NCI-H2081 (cell line): ENCODE data around the gene CBLB.
"Not testable (repeated sequence)": the region's sequence is repeated elsewhere in the genome, so short reads cannot be mapped to it uniquely, and the experiment has no call there.

Experiments used
- DNase-seq, 2 experiments: peaks; one replicate each; lab custom pipeline; 2025; lab: John Stamatoyannopoulos, UW

Gene CBLB

DNA sequence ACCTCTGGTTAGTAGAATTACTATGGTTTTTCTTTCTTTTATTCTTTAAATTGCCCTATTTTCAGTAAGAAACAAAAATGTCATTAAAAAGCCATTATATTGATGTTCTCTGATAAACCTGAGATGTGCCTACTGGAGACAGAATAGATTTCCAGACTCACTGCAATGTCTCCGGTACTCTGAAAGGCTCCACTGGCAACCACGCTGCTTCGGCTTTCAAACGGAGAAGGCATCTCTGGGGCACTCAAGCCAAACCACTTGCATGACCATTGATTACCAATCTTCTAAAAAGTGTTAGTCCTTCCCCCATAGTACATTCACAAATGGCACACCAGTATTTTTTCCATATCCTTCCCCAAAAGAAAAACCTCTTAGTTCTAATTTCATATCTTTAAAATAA lies 82.6 kb downstream of the CBLB start:
- DNase-seq: no peak

DNA sequence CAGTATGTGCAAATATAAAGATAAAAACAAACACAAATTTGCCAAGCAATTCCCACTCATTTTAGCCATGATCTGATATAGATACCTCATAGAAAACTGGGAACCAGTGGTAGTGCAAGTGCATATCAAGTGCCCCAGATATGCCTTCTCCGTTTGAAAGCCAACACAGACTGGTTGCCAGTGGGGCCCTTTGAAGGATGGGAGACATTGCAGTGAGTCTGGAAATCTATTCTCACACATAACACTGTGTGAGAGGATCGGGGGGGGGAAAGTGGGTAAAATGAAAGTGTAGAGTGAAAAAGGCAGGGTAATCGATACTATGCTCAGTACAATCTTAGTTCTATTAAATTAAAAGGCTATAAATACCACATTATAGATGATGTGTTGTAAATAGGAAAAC lies 83.0 kb downstream of the CBLB start:
- DNase-seq: no peak

DNA sequence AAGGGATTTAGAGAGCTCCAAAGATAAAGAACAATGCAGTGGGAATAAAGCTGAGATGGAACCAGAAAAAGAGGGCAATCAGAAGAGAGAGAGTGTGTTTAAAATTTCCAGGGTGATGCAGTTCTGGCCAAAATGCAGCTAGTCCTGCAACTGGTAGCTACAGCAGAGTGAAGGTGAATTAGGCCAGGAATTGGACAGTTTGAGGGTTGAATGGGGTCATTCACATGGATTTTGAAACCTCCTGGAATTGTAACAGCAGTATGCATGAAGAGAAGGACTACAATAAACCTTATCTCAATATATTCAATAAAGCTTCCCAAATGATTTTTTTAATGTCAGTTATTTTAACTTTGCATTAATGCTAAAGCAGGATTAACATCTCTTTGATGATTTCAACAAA lies 85.2 kb downstream of the CBLB start:
- DNase-seq: no peak

DNA sequence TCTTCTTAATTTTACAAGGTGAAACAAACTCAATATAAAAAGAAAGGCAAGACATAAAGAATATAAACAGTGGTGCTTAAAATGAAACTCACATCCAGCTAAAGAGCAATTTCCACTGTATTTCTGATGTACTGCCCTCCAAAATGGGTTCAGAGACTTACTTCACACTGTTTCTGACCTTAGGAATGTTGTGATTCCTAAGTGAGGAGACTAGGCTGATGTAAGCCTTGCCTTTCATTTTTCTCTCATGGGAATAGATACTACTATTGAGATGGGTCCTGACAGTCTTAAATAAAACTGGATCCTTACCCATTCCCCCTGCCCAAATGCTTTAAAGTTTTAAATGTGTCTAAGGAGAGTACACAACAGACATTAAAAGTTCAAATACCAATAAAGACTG lies 86.9 kb downstream of the CBLB start:
- DNase-seq: no peak

DNA sequence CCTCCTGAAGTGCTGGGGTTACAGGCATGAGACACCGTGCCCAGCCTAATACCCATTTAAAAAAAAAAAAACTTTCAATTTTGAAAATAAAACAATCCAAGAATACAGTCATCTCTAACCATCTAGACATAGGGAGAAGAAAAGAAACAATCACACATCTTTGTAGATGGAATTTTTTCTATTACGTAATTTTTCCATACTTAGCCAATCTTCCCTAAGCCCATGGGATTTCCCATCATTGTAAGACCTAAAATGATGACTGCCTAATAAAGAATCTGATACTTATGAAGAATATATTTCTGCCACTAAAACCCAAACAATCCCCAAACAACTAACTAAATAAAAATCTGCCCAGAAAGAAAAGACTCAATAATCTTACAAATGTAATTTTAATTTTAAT lies 88.7 kb downstream of the CBLB start:
- no peak for DNase-seq

DNA sequence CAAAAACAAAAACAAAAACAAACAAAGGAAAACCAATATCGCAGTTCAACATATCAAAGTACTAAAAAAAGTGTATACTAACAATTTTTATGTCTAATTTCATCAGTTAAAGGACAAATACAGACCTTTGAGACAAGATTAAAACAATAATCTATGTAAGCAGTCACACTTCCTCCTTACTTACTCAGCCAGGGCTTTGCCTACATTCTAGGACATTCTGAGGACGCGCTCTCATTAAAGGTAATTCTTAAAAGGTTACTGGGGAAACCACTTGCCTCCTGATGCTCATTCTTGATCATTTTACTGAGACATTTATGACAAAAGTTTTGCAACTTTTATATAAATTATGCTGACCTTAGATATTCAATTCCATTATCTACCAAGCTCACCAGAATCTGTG lies 93.4 kb downstream of the CBLB start:
- no peak for DNase-seq

DNA sequence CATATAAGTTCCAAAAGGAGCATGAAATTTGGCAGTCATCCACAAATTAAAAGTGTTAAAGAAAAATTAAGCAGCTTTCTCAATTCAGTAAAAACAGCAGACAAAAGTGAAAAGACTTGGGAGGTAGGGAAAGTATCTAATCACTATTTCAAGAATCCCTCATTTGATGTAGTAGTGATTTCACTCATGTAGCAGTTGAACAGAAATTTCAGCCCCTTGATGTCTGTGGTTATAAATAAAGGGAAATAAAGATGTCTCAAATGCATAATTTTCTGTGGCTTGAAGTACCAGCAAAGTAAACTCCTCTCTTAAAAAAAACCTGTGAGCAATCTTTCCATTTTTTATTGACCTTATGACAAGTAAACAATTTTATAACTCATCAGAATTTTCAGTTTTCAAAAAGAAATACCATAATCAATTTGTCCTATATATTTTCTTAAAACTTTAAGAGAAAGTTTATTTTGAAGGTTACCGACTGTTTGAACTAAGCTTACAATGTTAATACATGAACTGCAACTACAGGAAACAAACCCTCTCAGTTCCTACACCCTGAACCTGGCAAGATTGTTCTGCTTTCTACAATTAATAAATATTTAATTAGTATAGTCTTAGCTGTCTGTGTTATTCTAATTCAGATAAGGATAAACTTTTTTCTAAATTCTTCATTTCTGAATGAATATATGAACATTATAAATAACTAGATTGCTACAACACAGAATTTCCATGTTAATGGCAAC lies 94.2 kb downstream of the CBLB start:
- DNase-seq: no peak

DNA sequence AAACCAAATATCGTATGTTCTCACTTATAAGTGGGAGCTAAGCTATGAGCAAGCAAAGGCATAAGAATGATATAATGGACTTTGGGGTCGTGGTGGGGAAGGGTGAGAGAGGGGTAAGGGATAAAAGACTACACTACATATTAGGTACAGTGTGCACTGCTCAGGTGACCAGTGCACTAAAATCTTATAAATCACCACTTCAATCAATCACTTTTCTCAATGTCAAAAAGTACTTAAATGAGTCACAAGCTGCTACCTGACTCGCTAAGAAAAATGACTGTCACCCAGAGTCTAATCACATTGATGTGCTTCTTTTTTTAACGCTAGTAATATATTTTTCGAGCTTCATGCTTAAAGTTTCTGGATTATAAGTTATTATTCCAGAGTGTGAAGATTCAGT lies 95.5 kb downstream of the CBLB start:
- no peak for DNase-seq

DNA sequence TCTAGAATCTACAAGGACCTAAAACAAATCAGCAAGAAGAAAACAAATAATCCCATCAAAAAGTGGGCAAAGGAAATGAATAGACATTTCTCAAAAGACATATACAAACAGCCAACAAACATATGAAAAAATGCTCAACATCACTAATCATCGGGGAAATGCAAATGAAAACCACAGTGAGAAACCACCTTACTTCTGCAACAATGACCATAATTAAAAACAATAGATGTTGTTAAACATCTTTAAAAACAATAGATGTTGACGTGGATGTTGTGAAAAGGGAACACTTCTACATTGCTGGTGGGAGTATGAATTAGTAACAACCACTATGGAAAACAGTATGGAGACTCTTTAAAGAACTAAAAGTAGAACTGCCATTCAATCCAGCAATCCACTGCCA lies 96.2 kb downstream of the CBLB start:
- no peak for DNase-seq

DNA sequence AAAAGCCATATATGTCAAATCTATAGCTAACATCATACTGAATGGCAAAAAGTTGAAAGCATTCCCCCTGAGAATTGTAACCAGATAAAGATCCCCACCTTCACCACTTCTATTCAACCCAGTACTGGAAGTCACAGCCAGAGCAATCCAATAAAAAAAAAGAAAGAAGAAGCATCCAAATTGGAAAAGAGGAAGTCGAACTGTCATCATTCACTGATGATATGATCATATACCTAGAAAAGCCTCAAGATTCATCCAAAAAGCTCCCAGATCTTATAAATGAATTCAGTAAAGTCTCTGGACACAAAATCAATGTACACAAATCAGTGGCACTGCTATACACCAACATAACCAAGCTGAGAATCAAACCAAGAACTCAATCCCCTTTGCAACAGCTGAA lies 97.4 kb downstream of the CBLB start:
- no peak for DNase-seq

DNA sequence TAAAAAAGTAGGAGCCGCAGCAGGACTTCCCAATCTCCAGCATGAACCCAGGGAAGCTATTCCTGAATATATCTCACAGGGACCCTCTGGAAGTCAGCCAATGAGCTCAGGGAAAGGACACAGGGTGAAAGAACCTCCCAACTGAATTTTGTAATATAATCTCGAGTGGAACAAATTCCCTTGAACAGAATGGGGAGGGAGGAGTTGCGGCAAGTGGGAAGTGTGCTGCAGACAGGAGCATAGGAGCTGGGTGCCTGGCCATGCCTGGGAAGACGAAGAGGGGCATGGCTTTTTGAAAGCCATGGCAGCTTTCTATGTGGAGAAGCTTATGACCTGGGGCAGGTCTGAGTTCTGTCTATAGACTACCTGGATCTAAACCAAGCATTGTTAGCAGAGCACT lies 98.4 kb downstream of the CBLB start:
- DNase-seq: no peak

DNA sequence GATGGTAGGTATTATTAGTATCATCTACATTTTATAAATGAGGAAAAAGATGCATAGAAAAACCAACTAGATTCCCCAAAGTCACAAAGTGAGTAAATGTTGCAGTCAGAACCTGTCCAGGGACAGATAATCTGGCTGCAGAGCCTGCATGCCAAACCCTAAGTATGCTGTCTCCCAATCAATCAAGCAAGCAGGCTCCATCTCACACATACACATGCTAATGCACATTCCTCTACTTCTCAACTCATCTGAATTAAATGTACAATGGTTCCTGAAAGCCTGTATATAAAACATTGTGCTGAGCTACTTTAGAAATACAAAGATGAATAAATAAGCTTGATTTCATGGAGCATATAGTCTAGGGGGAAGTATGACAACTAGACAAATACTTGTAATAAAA lies 101.0 kb downstream of the CBLB start:
- no peak for DNase-seq

DNA sequence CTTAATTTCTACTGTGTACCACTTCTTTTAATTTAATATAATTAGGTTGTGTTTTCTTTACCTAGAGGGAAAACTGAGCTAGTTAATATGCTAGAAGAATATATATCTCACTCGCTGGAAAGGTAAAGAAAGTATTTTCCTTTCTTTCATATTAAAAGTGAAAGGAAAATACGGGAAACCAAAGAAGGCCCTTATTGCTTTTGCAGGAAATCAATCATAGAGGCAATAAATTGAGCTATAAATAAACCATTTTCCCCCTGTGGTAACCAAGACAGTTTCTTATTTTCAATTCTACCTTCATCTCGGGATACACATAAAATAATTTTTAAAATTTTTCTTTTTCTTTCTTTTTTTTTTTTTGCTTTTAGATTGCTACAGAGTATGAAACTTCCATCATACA lies 101.6 kb downstream of the CBLB start:
- no peak for DNase-seq

DNA sequence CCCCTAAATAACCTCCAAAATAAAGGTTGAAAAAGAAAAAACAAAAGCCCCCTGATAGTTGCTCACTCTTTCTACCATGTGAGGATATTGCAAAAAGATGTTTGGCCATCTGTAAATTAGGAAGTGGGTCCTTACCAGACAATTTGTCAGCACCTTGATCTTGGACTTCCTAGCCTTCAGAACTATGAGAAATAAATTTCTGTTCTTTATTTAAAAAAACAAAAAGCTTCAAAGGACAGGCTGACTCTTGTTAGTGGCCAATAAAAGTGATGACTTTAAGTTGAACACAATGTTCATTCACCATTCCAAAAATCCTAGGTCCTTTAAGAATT lies 103.5 kb downstream of the CBLB start:
- DNase-seq: no peak

DNA sequence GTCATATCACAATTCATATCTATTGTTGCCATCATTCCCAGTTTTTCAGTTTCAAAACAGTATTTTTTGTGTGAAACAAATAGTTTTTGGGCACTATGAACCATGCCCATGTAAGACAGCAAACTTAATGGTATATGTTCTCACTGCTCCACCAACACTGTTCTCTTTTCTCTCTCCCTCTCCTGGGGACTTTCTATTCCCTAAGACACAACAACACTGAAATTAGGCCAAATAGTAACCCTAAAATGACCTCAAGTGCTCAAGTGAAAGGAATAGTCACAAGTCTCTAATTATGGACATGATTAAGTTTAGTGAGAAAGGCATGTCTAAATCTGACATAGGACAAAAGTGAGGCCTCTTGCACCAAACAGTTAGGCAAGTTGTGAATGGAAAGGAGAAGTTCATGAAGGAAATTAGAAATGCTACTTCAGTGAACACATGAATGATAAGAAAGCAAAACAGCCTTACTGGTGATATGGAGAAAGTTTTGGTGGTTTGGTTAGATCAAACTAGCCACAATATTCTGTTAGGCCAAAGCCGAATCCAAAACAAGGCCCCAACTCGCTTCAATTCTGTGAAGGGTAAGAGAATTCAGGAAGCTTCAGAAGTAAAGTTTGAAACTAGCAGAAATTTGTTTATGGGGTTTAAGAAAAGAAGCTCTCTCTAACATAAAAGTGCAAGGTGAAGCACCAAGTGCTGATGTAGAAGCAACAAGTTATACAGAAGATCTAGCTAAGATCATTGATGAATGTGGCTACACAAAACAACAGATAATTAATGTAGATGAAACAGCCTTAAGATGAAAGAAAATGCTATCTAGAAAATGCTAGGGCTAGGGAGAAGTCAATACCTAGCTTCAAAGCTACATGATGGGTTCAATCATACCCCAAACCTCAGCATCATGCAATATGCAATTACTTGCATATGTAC lies 104.2 kb downstream of the CBLB start:
- DNase-seq: no peak

DNA sequence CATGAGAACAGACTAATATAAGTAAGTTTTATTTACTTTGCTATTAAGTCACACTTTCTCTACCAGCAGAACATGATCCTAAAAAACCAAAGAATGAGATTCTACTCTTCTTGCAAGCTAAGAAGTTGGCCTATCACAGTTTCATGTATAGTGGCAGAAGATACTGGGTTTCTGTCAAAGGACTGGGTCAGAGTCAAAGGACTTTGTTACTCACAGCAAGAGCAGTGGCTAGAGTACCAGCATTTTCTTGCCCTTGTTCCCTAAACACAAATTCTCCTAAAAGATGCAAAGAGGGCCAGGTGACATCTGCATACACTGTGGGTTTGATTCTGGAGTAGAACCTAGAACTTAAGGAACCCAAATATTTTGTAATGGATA lies 105.2 kb downstream of the CBLB start:
- no peak for DNase-seq

DNA sequence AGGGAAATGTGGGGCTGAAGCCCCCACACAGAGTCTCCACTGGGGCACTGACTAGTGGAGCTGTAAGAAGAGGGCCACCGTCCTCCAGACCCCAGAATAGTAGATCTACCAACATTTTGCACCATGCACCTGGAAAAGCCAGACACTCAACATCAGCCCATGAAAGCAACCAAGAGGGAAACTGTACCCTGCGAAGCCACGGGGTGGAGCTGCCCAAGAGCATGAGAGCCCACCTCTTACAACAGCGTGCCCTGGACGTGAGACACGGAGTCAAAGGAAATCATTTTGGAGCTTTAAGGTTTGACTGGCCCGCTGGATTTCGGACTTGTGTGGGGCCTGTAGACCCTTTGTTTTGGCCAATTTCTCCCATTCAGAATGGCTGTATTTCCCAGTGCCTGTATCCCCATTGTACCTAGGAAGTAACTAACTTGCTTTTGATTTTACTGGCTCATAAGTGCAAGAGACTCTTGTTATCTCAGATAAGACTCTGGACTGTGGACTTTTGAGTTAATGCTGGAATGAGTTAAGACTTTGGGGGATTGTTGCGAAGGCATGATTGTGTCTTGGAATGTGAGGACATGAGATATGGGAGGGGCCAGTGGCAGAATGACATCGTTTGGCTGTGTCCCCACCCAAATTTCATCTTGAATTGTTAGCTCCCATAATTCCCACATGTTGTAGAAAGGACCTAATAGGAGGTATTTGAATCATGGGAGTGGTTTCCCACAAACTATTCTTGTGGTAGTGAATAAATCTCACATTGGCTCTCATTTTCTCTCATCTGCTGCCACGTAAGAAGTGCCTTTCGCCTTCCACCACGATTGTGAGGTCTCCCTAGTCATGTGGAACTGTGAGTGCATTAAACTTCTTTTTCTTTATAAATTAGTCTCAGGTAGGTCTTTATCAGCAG lies 105.8 kb downstream of the CBLB start:
- no peak for DNase-seq

DNA sequence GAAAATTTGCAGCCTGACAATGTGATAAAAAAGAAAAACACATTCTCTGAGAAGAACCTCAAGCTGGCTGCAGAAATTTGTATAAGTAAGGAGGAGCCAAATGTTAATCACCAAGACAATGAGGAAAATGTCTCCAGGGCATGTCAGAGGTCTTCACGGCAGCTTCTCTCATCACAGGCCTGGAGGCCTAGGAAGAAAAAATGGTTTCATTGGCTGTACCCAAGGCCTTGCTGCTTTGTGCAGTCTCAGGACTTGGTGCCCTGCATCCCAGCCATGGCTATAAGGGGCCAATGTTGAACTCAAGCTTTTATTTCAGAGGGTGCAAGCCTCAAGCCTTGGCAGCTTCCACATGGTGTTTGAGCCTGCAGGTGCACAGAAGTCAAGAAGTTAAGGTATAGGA lies 106.6 kb downstream of the CBLB start:
- not testable (repeated sequence) for DNase-seq

DNA sequence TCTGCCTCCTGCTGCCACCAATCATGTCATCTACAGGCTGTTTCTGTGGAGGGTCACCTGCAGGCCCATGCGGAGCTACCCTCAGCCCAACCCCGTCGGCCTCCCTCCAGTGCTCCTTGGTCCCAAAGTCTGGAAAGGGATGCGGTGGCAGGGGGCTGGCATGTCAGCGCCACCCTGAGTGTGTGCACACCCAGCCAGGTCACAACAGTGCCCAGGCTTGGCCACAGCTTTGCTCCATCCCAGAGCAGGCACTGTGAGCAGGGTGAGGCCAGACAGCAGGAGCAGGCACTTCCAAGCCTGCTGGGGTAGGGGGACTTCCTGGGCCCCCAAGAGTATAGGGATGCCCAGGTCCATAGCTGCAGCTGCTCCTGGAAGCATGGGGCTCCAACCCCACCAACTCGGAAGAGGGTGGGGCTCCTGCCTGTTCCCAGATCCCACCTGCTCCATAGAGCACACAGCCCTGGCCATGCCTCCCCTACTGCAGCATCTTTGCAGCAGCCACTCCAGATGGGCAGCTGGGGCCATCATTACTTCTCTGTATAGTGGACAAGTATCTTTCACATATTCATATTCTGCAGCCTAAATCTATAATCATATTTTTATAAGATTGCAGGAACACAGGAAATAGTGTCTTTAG lies 109.3 kb downstream of the CBLB start:
- DNase-seq: no peak

DNA sequence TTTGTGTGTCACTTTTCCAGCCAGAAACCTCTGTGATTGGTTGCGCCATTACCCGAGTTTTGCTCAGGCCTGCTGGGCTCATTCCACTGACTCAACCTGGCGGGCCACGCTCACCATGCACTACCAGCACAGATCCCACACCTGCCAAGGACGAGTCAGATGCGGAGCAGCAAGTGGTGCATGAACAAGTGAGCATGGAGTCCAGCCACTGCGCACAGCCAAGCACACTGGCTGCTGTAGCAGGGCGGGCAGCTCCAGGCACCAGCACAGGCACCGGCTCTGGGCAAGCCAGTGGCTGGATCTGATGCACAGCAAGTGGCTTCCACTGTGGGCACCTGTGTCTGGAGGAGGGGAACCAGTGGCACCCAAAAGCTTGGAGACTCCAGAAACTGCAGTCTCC lies 110.4 kb downstream of the CBLB start:
- no peak for DNase-seq

DNA sequence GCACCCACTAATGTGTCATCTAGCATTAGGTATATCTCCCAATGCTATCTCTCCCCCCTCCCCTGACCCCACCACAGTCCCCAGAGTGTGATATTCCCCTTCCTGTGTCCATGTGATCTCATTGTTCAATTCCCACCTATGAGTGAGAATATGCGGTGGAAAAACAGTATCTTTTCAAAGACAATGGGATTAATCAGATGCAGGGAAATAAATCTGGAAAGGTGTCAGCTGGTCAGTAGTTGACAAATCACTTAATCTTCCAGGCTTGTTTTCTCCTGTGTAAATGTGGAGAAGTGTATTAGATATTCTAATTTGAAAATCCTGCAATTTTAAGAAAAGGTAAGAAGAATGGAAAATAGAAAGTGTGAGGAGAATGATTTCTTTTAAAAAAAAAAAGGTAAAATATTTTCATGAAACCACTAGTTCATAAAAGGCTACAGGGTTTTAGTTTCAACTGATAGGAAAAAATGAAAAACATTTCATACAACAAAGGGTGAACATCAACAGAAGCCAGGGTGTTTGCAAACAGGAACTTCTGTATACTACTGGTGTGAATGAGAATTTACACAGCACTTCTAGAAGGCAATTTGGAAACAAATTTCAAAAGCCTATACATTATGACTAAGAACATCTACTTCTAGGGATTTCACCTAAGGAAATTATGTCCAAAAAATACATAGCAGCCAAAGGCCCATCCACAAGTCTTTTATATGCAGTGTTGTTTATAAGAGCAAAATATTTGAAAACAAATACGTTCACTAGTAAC lies 113.5 kb downstream of the CBLB start:
- DNase-seq: no peak
